ENCODE measurements around the gene B4GALNT1.

DNA sequence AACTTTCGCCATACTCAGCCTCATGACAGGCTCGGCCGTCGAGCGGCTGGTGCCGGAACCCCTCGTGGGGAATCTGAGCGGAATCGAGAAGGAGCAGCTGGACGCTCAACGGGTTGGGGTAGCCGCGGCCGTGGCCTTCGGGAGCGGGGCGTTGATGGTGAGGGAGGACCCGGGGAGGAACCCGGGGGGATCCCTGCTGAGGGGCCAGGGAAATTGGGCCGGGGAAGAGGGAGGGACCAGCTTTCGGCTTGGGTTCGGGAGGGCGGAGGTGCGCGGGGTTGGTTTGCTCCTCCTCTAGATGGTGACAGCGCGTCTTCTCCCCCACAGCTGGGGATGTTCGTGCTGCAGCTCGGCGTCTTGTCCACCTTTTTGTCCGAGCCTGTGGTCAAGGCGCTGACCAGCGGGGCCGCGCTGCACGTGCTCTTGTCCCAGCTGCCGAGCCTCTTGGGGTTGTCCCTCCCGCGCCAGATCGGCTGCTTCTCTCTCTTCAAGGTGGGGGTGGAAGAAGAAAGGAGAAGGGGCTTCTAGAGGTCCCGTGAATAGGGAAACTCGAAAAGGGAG is 12.0 kb downstream of the B4GALNT1 start:
- TF ChIP-seq, protein P1, sequence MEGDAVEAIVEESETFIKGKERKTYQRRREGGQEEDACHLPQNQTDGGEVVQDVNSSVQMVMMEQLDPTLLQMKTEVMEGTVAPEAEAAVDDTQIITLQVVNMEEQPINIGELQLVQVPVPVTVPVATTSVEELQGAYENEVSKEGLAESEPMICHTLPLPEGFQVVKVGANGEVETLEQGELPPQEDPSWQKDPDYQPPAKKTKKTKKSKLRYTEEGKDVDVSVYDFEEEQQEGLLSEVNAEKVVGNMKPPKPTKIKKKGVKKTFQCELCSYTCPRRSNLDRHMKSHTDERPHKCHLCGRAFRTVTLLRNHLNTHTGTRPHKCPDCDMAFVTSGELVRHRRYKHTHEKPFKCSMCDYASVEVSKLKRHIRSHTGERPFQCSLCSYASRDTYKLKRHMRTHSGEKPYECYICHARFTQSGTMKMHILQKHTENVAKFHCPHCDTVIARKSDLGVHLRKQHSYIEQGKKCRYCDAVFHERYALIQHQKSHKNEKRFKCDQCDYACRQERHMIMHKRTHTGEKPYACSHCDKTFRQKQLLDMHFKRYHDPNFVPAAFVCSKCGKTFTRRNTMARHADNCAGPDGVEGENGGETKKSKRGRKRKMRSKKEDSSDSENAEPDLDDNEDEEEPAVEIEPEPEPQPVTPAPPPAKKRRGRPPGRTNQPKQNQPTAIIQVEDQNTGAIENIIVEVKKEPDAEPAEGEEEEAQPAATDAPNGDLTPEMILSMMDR (IDR thresholded peaks at IDR 0.05): no peak
- no peak for TF ChIP-seq POLR2A (IDR thresholded peaks at IDR 0.05)
